Endothelial cell of umbilical vein (primary cell): ENCODE measurements around the gene GBF1. TPM values are rescaled to one million over a fixed set of nuclear protein-coding genes. Genes with fewer than 3 reads are reported as not detected.

ENCODE experiments used
- polyA plus RNA-seq, 4 experiments: library from polyadenylated mRNA; depleted of rRNA in 3 of 4; stranded (reverse) in 3 of 4; unstranded in 1 of 4; fragments of >200 nt; gene quantifications; 2 replicates each; pipeline versions ENCODE4 v1.2.1 to v1.2.3, GENCODE V29; 2011 to 2012; ENCODE audit warnings: missing spikeins in 1 of 4
- total RNA-seq: library from RNA; stranded (reverse); gene quantifications from 2 replicates; pipeline ENCODE4 v1.2.3, GENCODE V29; 2021

Gene GBF1
- total and polyA plus RNA-seq, 2 donors (not counting 3 experiments of a cell fraction or from before 2014, with no cell fraction given) = 26.0 to 49.7 TPM

Other genes with a start within 250 kb of the GBF1 start
- gene ARMH3, start 189.4 kb upstream of the GBF1 start, total RNA-seq = 16.6 and 17.6 TPM in 2 replicates
- gene ARMH3, start 189.4 kb upstream of the GBF1 start, polyA plus RNA-seq = 12.6 and 13.1 TPM in 2 replicates
- 18.5 TPM in 2 replicates for gene HPS6, start 180.2 kb upstream of the GBF1 start, total RNA-seq
- gene HPS6, start 180.2 kb upstream of the GBF1 start, polyA plus RNA-seq = 9.3 and 11.6 TPM in 2 replicates
- 65.7 and 67.7 TPM in 2 replicates for gene LDB1, start 125.2 kb upstream of the GBF1 start, total RNA-seq
- 137 and 149 TPM in 2 replicates for gene LDB1, start 125.2 kb upstream of the GBF1 start, polyA plus RNA-seq
- gene PPRC1, start 112.5 kb upstream of the GBF1 start, total RNA-seq = 49.9 and 52.9 TPM in 2 replicates
- 26.1 and 27.0 TPM in 2 replicates for gene PPRC1, start 112.5 kb upstream of the GBF1 start, polyA plus RNA-seq
- 68.2 and 73.1 TPM in 2 replicates for gene NOLC1, start 93.1 kb upstream of the GBF1 start, total RNA-seq
- gene NOLC1, start 93.1 kb upstream of the GBF1 start, polyA plus RNA-seq = 26.0 and 32.1 TPM in 2 replicates
- gene ELOVL3, start 19.2 kb upstream of the GBF1 start, total RNA-seq = not detected in 2 replicates
- gene ELOVL3, start 19.2 kb upstream of the GBF1 start, polyA plus RNA-seq = not detected in 2 replicates
- gene PITX3, start 4.0 kb upstream of the GBF1 start, total RNA-seq = not detected in 2 replicates
- not detected in 2 replicates for gene PITX3, start 4.0 kb upstream of the GBF1 start, polyA plus RNA-seq
- gene NFKB2, start 150.2 kb downstream of the GBF1 start, total RNA-seq = 21.9 and 25.6 TPM in 2 replicates
- 21.0 and 23.0 TPM in 2 replicates for gene NFKB2, start 150.2 kb downstream of the GBF1 start, polyA plus RNA-seq
- gene PSD, start 173.3 kb downstream of the GBF1 start, total RNA-seq = 0.18 and 0.40 TPM in 2 replicates
- 0.08 and 0.10 TPM in 2 replicates for gene PSD, start 173.3 kb downstream of the GBF1 start, polyA plus RNA-seq
- 9.9 and 10.7 TPM in 2 replicates for gene FBXL15, start 175.3 kb downstream of the GBF1 start, total RNA-seq
- 15.3 and 21.6 TPM in 2 replicates for gene FBXL15, start 175.3 kb downstream of the GBF1 start, polyA plus RNA-seq
- 61.5 and 62.6 TPM in 2 replicates for gene CUEDC2, start 187.0 kb downstream of the GBF1 start, total RNA-seq
- 82.3 and 96.7 TPM in 2 replicates for gene CUEDC2, start 187.0 kb downstream of the GBF1 start, polyA plus RNA-seq
- not detected in 2 replicates for gene C10orf95, start 206.0 kb downstream of the GBF1 start, total RNA-seq
- gene C10orf95, start 206.0 kb downstream of the GBF1 start, polyA plus RNA-seq = 0.08 TPM in 1 of 2 replicates, not detected in the other